Measurements from ENCODE around the gene RIMBP2.

The RIMBP2 gene

GRCh38 chr12:130715998-130716968, at the start of gene RIMBP2:
Gene RIMBP2 (minus strand): TSS chr12:130716299. CDS start chr12:130479013, 237,286 bp downstream.
- Histone ChIP-seq H3K9me3 (replicated peaks in 1 of 11) (peaks cover 8 to 12% (median 10%) of the 10 kb centered on the region in 11 experiments), H3K4me1 (peaks cover 14 to 34% (median 29%) of the 10 kb centered on the region in 10 experiments; a peak in 18 of 20 replicates), H3K27ac (no peak within 1 kb of the TSS), H3K27me3 (peaks cover 49 to 63% (median 55%) of the 10 kb centered on the region in 11 experiments), H3K4me3 (peak within 1 kb of the TSS in 8 of 10 experiments; percentile 25 to 49 (median 35); a peak in 14 of 20 replicates), H3K36me3 (no peaks in the 10 kb centered on the region), H3K9ac (peak within 1 kb of the TSS in 2 of 11 experiments; percentile 18 to 24; a peak in 2 of 22 replicates), H4K20me1 (peaks cover 0 to 17% (median 4%) of the 10 kb centered on the region in 11 experiments; a peak in 11 of 22 replicates), H3K4me2 (peak within 1 kb of the TSS; percentile 66 to 80 (median 74))
- no peak for TF ChIP-seq Cebpa-rat (IDR thresholded peaks at IDR 0.05)

- no peak overlapping the region for H3K4me3 ChIP-seq
- TF ChIP-seq Cebpa-rat (IDR thresholded peaks at IDR 0.05), result no peak
- H3K27ac ChIP-seq, result no peak overlapping the region
- no peak overlapping the region for H3K9ac ChIP-seq
- peaks cover 0 to 16% (median 10%) of the 10 kb centered on the region in 11 experiments; a peak in 10 of 22 replicates for H3K27me3 ChIP-seq
- H3K9me3 ChIP-seq (replicated peaks in 1 of 11), result peaks cover 0 to 18% (median 14%) of the 10 kb centered on the region in 11 experiments; a peak in 15 of 22 replicates
- peaks cover 20 to 24% (median 22%) of the 10 kb centered on the region in 10 experiments for H3K4me1 ChIP-seq
- H4K20me1 ChIP-seq, result peaks cover 0 to 17% (median 0%) of the 10 kb centered on the region in 11 experiments; a peak in 4 of 22 replicates
- no peaks in the 10 kb centered on the region for H3K36me3 ChIP-seq
- H3K4me2 ChIP-seq, result no peak overlapping the region
Measured at GRCh38 chr12:130765186-130765659, 49.1 kb upstream of the RIMBP2 start.

GRCh38 chr12:130764475-130765185, 48.5 kb upstream of the RIMBP2 start:
- no peak for TF ChIP-seq Cebpa-rat (IDR thresholded peaks at IDR 0.05)
- H4K20me1 ChIP-seq, result peaks cover 0 to 19% (median 0%) of the 10 kb centered on the region in 11 experiments; a peak in 4 of 22 replicates
- no peak overlapping the region for H3K27ac ChIP-seq
- H3K9ac ChIP-seq, result no peak overlapping the region
- no peaks in the 10 kb centered on the region for H3K36me3 ChIP-seq
- H3K9me3 ChIP-seq (replicated peaks in 1 of 11), result peaks cover 0 to 18% (median 14%) of the 10 kb centered on the region in 11 experiments; a peak in 15 of 22 replicates
- no peak overlapping the region for H3K4me2 ChIP-seq
- H3K4me1 ChIP-seq, result peaks cover 26 to 30% (median 28%) of the 10 kb centered on the region in 10 experiments
- peaks cover 0 to 16% (median 10%) of the 10 kb centered on the region in 11 experiments; a peak in 10 of 22 replicates for H3K27me3 ChIP-seq
- H3K4me3 ChIP-seq, result no peak overlapping the region

GRCh38 chr12:130764073-130764472, 48.0 kb upstream of the RIMBP2 start:
- H3K36me3 ChIP-seq, result no peaks in the 10 kb centered on the region
- TF ChIP-seq Cebpa-rat (IDR thresholded peaks at IDR 0.05), result no peak
- H3K4me1 ChIP-seq, result peaks cover 29 to 32% (median 31%) of the 10 kb centered on the region in 10 experiments
- no peak overlapping the region for H3K27ac ChIP-seq
- peaks cover 0 to 19% (median 0%) of the 10 kb centered on the region in 11 experiments; a peak in 4 of 22 replicates for H4K20me1 ChIP-seq
- no peak overlapping the region for H3K4me3 ChIP-seq
- H3K9ac ChIP-seq, result no peak overlapping the region
- H3K27me3 ChIP-seq, result peaks cover 0 to 16% (median 10%) of the 10 kb centered on the region in 11 experiments; a peak in 10 of 22 replicates
- H3K9me3 ChIP-seq (replicated peaks in 1 of 11), result peaks cover 0 to 18% (median 14%) of the 10 kb centered on the region in 11 experiments; a peak in 15 of 22 replicates
- H3K4me2 ChIP-seq, result no peak overlapping the region

GRCh38 chr12:130762319-130762675, 46.2 kb upstream of the RIMBP2 start:
- Histone ChIP-seq H3K9ac (0 out of 22 replicates have a peak overlapping the region, but pooled peaks of 2 of the 11 experiments have one; percentile 3 to 37), H3K4me3 (peak overlapping the region in 1 of 10 experiments; percentile 13; a peak in 1 of 20 replicates)

GRCh38 chr12:130761537-130762318, 45.6 kb upstream of the RIMBP2 start:
- 0 out of 22 replicates have a peak overlapping the region, but pooled peaks of 2 of the 11 experiments have one; percentile 3 to 37 for H3K9ac ChIP-seq
- H3K9me3 ChIP-seq (replicated peaks in 1 of 11), result peaks cover 0 to 18% (median 14%) of the 10 kb centered on the region in 11 experiments; a peak in 15 of 22 replicates
- no peak overlapping the region for H3K27ac ChIP-seq
- H4K20me1 ChIP-seq, result peaks cover 0 to 19% (median 0%) of the 10 kb centered on the region in 11 experiments; a peak in 4 of 22 replicates
- H3K27me3 ChIP-seq, result peaks cover 0 to 16% (median 10%) of the 10 kb centered on the region in 11 experiments; a peak in 10 of 22 replicates
- peak overlapping the region in 4 of 10 experiments; percentile 13 to 42 (median 30); a peak in 3 of 20 replicates for H3K4me3 ChIP-seq
- TF ChIP-seq Cebpa-rat (IDR thresholded peaks at IDR 0.05), result no peak
- H3K4me2 ChIP-seq, result peak overlapping the region; percentile 72 to 96 (median 78)
- H3K36me3 ChIP-seq, result no peaks in the 10 kb centered on the region
- H3K4me1 ChIP-seq, result peaks cover 29 to 32% (median 31%) of the 10 kb centered on the region in 10 experiments

More at GRCh38 chr12:130762319-130762675, 46.2 kb upstream of the RIMBP2 start:
- Histone ChIP-seq H4K20me1 (peaks cover 0 to 19% (median 0%) of the 10 kb centered on the region in 11 experiments; a peak in 4 of 22 replicates), H3K36me3 (no peaks in the 10 kb centered on the region), H3K27ac (no peak overlapping the region), H3K9me3 (replicated peaks in 1 of 11) (peaks cover 0 to 18% (median 14%) of the 10 kb centered on the region in 11 experiments; a peak in 15 of 22 replicates), H3K4me2 (peak overlapping the region; percentile 72 to 96 (median 78)), H3K27me3 (peaks cover 0 to 16% (median 10%) of the 10 kb centered on the region in 11 experiments; a peak in 10 of 22 replicates), H3K4me1 (peaks cover 29 to 32% (median 31%) of the 10 kb centered on the region in 10 experiments)
- no peak for TF ChIP-seq Cebpa-rat (IDR thresholded peaks at IDR 0.05)

GRCh38 chr12:130754234-130754901, 38.3 kb upstream of the RIMBP2 start:
- H3K4me2 ChIP-seq, result peak overlapping the region in 1 of 11 experiments; percentile 1; a peak in 1 of 22 replicates

More at GRCh38 chr12:130754234-130754901, 38.3 kb upstream of the RIMBP2 start:
- peaks cover 0 to 17% (median under 1%) of the 10 kb centered on the region in 10 experiments; a peak in 10 of 20 replicates for H3K4me1 ChIP-seq
- H4K20me1 ChIP-seq, result no peaks in the 10 kb centered on the region
- no peaks in the 10 kb centered on the region for H3K36me3 ChIP-seq
- H3K9ac ChIP-seq, result no peak overlapping the region
- peaks cover 9 to 18% (median 16%) of the 10 kb centered on the region in 11 experiments for H3K9me3 ChIP-seq (replicated peaks in 1 of 11)
- H3K27me3 ChIP-seq, result no peaks in the 10 kb centered on the region
- peak overlapping the region in 3 of 10 experiments; percentile 11 to 37 (median 16); a peak in 4 of 20 replicates for H3K4me3 ChIP-seq
- peak overlapping the region in 4 of 11 experiments; percentile 22 to 66 (median 48); a peak in 7 of 22 replicates for H3K27ac ChIP-seq
- TF ChIP-seq Cebpa-rat (IDR thresholded peaks at IDR 0.05), result no peak
